Measurements from ENCODE around the gene PLEKHO2. TPM values are rescaled to one million over a fixed set of nuclear protein-coding genes. Genes with fewer than 3 reads are reported as not detected.

Gene PLEKHO2
- polyA plus RNA-seq, 3 donors, result 18.1 to 21.3 (median 18.3) TPM

- DNase-seq, result no peak
Measured at GRCh38 chr15:64854041-64854440, 12.3 kb downstream of the PLEKHO2 start.

DNA sequence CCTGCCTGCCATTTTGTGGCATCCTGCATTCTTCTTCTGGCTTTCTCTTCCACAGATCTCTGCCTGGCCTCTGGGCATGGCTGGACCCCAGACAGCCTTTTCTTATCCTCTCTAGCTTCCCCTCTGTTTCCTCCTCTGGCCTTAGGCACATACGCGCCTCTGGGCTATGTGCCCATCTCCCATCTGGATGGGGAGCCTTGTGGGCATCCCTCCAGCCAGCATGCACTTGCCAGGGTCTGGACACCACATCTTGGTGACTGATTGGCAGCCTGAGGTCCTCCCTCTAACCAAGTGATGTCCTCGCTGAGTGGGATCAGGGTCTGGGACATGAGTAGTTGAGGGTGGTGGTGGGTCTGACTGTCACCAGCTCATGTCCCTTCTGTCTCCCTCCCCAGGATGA is 12.8 kb downstream of the PLEKHO2 start:
- no peak for DNase-seq

DNA sequence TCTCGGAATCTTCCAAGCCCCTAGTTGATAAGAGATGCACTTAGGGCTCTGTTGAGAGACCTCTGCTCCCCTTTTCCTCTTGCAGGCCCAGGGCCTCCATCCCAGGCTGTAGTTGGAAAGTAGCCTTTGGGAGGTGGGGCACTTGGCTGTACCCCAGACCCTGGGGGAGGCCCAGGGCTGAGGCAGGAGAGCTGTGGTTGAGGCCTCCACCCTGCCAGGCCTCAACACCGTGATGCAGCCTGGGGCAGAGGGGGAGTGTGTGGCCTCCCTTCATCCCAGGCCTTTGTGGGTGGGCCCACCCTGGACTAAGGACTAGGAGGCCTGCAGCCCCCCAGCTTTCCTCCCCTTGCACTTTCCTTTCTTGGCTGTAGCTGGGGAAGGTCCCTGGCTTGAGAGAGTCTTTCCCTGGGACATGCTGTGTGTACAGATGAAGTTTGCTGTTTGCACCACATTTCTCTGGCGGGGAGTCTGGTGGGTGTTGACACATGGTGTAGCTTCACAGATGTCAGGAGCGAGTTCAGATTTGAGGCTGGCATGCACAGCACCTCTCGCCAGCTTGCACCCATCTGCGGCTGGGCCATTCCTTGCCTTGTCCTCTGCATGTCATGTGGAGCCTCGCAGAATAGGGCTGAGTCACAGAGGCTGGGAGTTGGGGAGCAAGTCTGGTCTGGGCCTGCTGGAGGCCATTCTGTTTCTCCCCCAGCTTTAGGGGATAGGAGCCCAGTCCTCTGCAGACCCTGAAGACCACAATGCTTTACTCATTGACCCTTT is 13.7 kb downstream of the PLEKHO2 start:
- no peak for DNase-seq

GRCh38 chr15:64856429-64857145 is 14.9 kb downstream of the PLEKHO2 start:
- DNase-seq, result no peak

GRCh38 chr15:64857421-64857820 is 15.7 kb downstream of the PLEKHO2 start:
- no peak for DNase-seq

GRCh38 chr15:64858021-64858575 is 16.4 kb downstream of the PLEKHO2 start:
- DNase-seq, result no peak

DNA sequence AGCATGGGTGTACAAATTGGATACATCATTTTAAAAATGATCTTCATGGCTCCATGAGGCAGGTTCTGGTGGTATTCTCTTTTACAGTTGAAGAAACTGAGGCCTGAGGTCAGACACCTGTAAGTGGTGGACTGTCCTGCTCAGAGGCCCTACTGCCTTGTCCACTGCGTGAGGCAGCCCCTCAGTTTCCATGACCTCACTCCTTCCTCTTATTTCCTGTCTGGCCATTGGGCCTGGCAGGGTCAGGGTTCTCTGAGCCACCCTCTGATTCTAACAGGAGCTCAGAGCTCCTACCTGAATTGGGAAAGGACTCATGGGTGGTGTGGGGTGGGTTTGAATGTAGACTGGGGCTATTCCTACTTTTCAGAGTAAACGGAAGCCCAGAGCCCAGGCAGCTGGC is 17.5 kb downstream of the PLEKHO2 start:
- no peak for DNase-seq

DNA sequence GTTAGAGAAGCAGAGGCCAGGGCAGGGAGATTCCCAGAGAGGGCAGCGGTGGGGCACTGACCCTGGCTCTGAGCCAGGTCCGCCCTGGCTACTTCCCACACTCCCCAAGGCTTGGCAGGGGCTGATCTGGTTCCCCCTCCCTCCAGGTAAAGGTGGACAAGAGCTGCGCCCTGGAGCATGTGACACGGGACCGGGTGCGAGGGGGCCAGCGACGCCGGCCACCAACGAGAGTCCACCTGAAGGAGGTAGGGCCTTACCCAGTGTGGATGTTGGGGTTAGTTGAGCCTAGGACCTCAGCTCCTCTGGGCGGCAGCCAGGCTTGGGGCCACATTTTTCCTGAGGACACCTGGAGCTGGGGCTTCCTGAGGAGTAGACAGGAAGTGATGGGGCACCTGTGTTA is 19.6 kb downstream of the PLEKHO2 start:
- DNase-seq, result no peak

DNA sequence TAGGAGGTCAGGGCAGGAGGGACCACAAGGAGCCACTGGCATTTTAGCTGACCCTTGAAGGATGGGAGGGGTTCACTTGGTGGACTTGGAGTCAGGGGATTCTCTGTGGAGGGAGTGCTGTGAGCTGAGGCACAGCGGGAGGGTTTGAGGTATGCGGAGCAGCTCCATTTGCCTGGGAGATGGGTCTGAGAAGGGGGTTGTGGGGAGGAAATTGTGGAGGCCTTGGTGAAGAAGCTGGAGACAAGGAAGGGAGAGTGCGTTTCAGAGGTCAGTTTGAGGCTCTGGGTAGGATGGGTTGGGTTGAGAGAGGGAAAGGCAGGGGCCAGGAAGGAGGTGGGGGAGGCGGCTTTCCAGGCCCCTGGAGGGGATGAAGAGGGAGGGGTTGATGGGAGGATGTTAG is 20.2 kb downstream of the PLEKHO2 start:
- no peak for DNase-seq

- DNase-seq, result no peak
Measured at GRCh38 chr15:64862408-64862807, 20.7 kb downstream of the PLEKHO2 start.

GRCh38 chr15:64864068-64864467 is 22.4 kb downstream of the PLEKHO2 start:
- no peak for DNase-seq

DNA sequence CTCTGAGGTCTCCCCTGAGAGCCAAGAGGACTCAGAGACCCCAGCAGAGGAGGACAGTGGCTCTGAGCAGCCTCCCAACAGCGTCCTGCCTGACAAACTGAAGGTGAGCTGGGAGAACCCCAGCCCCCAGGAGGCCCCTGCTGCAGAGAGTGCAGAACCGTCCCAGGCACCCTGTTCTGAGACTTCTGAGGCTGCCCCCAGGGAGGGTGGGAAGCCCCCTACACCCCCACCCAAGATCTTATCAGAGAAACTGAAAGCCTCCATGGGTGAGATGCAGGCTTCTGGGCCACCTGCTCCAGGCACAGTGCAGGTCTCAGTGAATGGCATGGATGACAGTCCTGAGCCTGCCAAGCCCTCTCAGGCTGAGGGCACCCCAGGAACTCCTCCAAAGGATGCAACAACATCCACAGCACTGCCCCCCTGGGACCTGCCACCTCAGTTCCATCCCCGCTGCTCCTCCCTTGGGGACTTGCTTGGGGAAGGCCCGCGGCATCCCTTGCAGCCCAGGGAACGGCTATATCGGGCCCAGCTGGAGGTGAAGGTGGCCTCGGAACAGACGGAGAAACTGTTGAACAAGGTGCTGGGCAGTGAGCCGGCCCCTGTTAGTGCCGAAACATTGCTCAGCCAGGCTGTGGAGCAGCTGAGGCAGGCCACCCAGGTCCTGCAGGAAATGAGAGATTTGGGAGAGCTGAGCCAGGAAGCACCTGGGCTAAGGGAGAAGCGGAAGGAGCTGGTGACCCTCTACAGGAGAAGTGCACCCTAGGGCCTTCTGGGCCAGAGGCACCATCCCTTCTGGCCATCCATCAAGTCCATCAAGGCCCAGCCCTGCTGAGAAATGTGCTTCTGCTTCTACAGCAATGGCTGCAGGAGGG is 23.6 kb downstream of the PLEKHO2 start:
- DNase-seq, result no peak

- no peak for DNase-seq
Measured at GRCh38 chr15:64865998-64866520, 24.3 kb downstream of the PLEKHO2 start.

DNA sequence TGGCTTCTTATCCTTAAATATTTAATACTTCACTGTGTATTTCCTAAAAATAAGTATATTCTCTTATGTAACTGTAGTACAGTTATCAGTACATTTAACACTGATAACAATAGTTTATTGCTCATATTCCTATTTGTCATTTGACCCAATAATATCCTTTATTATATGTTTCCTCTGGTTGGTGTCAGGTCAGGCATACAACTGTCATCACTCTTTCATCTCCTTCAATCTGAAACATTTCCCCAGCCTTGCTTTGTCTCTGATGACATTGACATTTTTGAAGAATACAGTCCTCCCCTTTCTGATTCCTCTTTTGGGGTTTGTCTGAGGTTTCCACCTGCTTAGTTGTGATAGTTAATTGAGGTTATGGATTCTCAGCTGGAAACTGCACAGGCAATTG is 27.8 kb downstream of the PLEKHO2 start:
- no peak for DNase-seq

DNA sequence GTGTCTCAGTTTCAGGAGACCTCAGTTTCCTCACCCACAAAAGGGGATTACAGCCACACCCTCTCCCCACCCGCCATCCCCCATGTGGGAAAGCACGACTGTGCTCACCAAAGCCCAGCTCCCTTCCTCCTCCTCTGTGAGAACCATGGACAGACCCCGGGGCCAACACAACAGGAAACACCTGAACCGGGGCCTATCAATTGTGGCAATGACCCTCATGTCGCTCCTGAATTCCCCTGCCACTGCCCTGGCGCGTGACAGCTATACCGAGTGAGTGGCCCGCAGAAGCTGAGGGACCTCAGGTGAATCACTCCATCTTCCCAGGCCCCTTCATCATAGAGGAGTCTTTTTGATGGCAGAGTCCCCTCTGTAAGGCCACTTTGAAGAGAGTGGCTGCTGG is 28.6 kb downstream of the PLEKHO2 start:
- no peak for DNase-seq

DNA sequence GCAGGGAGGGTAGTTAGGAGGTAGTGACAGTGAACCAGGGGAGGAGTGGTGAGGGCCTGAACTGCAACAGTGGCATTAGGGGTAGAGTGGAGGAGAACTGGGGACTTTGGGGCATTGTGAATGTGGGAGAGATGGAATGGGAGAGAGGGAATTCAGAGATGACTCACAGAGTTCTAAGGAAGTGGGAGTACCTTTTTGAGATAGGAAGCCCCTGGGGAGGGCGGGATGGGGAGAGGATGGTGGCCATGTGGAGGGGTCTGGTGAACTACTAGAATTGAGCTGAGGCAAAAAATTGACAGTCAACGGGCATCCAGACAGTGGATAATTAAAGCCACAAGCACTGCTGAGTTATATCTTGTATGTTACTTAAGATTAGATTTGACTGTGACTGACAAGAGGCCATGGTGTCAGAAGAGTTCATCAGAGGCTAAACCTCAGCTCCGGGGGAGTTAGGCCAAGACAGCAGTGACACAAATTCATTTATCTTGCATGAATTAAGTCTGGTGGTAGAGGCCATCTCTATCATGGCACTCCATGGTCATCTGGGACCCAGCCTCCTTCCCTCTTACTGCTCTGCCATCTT is 34.0 kb downstream of the PLEKHO2 start:
- DNase-seq, result no peak

DNA sequence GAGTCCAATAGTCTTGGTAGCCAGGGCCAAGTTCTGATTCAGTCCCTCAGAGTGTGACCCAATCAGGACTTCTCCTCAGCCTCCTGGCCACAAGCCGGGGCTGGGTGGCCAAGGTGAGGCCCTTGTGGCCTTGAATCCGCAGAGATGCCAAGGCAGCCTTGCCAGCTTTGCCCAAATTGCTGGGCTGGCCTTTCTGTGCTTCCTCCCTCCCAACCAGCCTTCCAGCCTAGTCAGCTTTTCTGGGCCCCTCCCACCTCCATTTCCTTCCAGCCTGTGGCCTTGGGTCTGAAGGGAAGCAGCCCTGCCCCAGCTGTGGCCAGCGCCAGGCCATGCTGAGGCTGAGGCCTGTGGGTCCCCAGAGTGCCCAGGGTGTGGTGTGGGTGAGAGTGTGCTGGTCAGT is 35.7 kb downstream of the PLEKHO2 start:
- DNase-seq, result no peak

GRCh38 chr15:64878705-64879104 is 37.0 kb downstream of the PLEKHO2 start:
- no peak for DNase-seq

DNA sequence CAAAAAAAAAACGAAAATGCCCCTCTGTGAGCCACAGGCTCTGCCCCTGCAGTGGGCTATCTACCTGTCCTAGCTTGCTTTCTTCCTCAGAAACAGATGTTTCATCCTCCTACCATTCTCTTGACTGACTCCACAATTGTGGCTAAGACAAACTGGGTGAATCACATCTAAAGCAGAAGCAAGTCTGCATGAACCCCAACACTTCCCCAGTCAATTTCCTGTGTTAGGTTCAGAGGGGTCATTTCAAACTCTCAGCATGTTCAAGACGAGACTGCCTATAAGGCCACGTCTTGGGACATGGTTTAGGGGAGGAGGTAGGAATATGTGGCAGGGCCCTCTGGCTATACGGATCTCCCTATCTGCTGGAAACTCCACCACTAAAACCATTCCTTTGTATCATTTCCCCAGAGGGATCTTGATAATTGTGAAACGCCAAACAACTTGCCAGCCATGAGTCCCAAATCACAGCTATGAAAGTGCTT is 41.4 kb downstream of the PLEKHO2 start:
- DNase-seq, result no peak

DNA sequence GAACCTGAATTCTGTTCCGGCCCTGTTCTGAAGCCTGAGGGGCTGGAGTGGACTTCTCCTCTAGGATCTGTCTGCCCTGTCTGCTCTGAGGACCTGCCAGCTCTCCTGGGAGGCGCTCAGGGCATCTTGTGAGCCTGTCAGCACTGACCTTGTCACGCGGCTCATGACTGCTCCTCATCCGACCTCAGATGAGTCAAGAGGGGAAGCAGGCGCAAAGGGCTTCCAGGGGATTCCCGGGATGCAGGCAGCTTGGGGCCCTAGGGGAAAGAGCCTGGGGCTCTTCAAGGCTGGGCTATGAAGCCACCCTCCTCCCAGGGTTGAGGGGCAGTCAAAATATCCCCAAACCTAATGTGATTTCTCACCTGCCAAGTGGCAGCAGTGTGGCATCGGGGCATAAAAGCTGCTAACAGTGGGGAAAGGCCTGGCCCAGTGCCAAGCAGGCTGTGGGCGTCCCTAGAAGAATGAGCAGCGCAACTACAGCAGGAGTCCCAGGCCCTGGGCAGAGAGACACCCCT is 42.3 kb downstream of the PLEKHO2 start:
- no peak for DNase-seq

DNA sequence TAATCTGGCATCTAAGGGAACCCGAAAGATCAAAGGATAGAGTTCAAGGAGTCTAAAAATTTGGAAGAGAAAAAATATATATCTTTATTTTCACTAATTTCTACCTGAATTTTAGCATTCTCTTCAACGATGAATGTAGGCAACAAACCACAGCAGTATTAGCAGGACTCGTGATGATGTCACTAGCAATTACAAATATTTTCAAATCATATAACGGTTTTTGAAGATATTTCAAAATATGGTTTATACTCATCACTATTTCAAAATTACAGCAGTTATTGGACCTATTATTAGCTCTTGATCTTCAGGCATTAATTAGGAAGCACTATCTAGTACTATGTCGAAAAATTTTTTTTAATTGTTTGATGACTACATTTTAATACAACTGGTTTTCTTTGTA is 43.0 kb downstream of the PLEKHO2 start:
- DNase-seq, result no peak
